Activated T-helper 17 cell treated with anti-CD3 and anti-CD28 coated beads, Interleukin-2, amount 50 U/mL, for 72 hours (primary cell): ENCODE measurements around the gene GRIK3. TPM values are rescaled to one million over a fixed set of nuclear protein-coding genes. Genes with fewer than 3 reads are reported as not detected.
"Not testable (repeated sequence)": the region's sequence is repeated elsewhere in the genome, so short reads cannot be mapped to it uniquely, and the experiment has no call there.

Source experiments
- ATAC-seq: fragments of 150-1000 bp; cut with Tn5 transposase; replicated peaks from 2 replicates; pipeline ENCODE4 v1.10.0; 2021; ENCODE audit warnings: mild to moderate bottlenecking, moderate library complexity
- H3K27ac Mint-ChIP-seq: one replicate; pipeline ENCODE4 v1.8.0; 2022; ENCODE audit warnings: mixed read lengths
- H3K27me3 Mint-ChIP-seq: one replicate; pipeline ENCODE4 v1.8.0; 2022; ENCODE audit warnings: mixed read lengths
- H3K36me3 Mint-ChIP-seq: one replicate; pipeline ENCODE4 v1.8.0; 2022; ENCODE audit warnings: low read depth, mild to moderate bottlenecking, mixed read lengths
- H3K4me1 Mint-ChIP-seq: one replicate; pipeline ENCODE4 v1.8.0; 2022; ENCODE audit warnings: mixed read lengths
- H3K4me3 Mint-ChIP-seq: one replicate; pipeline ENCODE4 v1.8.0; 2022; ENCODE audit warnings: mild to moderate bottlenecking, mixed read lengths
- H3K9me3 Mint-ChIP-seq: one replicate; pipeline ENCODE4 v1.8.0; 2022; ENCODE audit warnings: mixed read lengths
- total RNA-seq, 2 donors: library from RNA; stranded (reverse); gene quantifications; one replicate each; pipeline ENCODE4 v1.2.3, GENCODE V29; 2022

The GRIK3 gene
- total RNA-seq, 2 donors from 2014 or later, result not detected

- not testable (repeated sequence) for H3K4me3 Mint-ChIP-seq, H3K4me1 Mint-ChIP-seq, H3K27ac Mint-ChIP-seq, H3K36me3 Mint-ChIP-seq, H3K9me3 Mint-ChIP-seq, ATAC-seq
- peaks cover 21% of the 10 kb centered on the region for H3K27me3 Mint-ChIP-seq
Observed at GRCh38 chr1:36916542-36916941, 117.8 kb downstream of the GRIK3 start.

DNA sequence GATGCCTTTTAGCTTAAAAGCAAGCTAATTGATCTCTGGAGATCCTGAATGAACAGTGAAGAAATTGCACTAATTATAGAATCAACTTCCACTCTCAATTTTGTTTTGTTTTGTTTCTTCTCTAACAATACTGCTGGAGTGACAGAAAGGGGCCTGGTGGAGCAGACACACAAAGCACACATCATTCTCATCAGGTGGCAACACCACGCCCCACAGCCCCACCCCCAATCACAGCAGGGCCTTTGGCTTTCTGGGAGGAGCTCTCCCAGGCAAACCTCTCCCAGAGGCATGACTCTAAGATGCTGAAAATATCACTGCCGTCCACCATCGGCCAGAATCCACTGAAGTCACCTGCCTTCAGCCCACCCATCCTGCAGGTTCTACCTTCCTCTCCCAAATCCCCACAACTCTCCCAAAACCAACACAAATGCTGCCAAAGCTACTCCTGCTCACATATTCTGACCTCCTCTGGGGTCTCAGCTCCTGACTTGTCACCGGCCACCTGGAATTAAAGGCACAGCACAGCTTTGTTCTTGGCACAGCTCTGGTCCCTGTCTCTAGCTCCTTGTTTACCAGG is 120.7 kb downstream of the GRIK3 start:
- Mint-ChIP-seq H3K27ac (no peak overlapping the region), H3K4me1 (no peaks in the 10 kb centered on the region), H3K36me3 (no peaks in the 10 kb centered on the region), H3K27me3 (peaks cover 18% of the 10 kb centered on the region), H3K9me3 (no peaks in the 10 kb centered on the region), H3K4me3 (no peak overlapping the region)
- no peak for ATAC-seq

GRCh38 chr1:36913016-36913415 is 121.3 kb downstream of the GRIK3 start:
- no peak for ATAC-seq
- no peak overlapping the region for H3K4me3 Mint-ChIP-seq
- H3K27me3 Mint-ChIP-seq, result peaks cover 18% of the 10 kb centered on the region
- no peaks in the 10 kb centered on the region for H3K9me3 Mint-ChIP-seq
- H3K4me1 Mint-ChIP-seq, result no peaks in the 10 kb centered on the region
- no peak overlapping the region for H3K27ac Mint-ChIP-seq
- H3K36me3 Mint-ChIP-seq, result no peaks in the 10 kb centered on the region

DNA sequence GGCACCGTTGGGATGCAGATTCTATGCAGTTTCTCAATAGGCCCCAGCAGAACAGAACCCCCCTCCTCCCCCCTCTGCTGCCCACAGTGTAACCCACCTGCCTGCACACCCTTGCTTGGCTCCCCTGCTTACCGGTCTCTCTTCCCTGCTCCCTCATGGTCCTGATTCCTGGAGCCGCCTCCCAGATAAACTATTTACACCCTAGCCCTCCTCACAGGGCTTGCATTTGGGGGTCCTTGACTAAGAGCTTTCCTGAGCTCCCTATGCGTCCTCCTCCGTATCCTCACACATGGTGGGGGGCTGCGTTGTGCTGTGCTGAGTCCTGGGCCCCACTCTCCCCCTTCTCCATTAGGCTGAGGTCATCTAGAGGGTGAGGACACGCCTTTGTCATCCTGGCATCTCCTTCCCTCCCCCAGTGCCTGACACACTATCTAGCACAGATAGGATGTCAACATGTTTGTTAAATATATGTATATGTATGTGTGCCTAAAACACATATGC is 121.9 kb downstream of the GRIK3 start:
- Mint-ChIP-seq H3K27me3 (peaks cover 19% of the 10 kb centered on the region), H3K4me1 (no peaks in the 10 kb centered on the region), H3K9me3 (no peaks in the 10 kb centered on the region), H3K27ac (no peak overlapping the region), H3K4me3 (no peak overlapping the region), H3K36me3 (no peaks in the 10 kb centered on the region)
- ATAC-seq, result no peak

DNA sequence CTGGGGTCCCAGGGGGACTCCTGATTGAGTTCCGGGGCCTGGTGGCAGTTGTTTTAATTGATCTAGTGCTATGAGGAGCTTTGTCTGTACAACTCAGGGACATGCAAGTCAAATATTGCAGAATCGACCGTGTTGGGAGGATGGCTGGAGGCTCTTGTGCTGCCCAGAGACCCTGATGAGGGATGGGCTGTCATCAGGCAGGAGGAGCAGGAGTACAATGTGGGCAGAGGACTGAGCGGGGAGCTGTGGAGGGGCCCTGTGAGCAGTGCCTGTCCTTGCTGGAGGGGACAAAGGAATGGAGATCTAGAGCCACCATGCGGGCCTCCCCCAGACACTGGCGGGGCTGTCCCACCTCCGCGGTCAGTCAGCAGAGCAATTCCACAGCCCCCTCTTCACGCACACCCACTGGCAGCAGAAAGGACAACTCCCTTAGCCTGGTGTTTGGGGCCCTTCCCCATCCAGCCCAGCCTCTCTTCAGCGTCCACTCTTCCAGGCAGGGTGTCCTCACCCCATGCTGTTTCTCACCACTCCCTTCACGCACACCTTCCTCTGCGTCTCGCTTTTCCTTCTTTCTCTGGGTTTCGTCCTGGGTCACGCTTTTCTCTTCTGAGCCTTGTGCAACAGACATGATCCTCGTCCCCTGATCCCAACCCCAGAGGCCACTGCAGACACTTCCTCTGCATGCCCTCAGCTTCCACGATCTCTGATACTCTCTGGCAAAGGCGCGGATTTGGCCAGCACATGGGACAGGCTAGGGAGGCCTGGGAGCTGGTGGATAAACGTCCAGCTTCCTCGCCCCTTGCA is 122.6 kb downstream of the GRIK3 start:
- no peak overlapping the region for H3K27ac Mint-ChIP-seq
- no peak for ATAC-seq
- no peaks in the 10 kb centered on the region for H3K4me1 Mint-ChIP-seq
- no peaks in the 10 kb centered on the region for H3K36me3 Mint-ChIP-seq
- H3K27me3 Mint-ChIP-seq, result peaks cover 23% of the 10 kb centered on the region
- H3K4me3 Mint-ChIP-seq, result no peak overlapping the region
- H3K9me3 Mint-ChIP-seq, result no peaks in the 10 kb centered on the region

GRCh38 chr1:36910886-36911540 is 123.3 kb downstream of the GRIK3 start:
- Mint-ChIP-seq H3K4me3 (no peak overlapping the region), H3K27me3 (peaks cover 23% of the 10 kb centered on the region), H3K4me1 (no peaks in the 10 kb centered on the region), H3K36me3 (no peaks in the 10 kb centered on the region), H3K27ac (no peak overlapping the region), H3K9me3 (no peaks in the 10 kb centered on the region)
- ATAC-seq, result no peak

GRCh38 chr1:36909946-36910725 is 124.2 kb downstream of the GRIK3 start:
- no peaks in the 10 kb centered on the region for H3K36me3 Mint-ChIP-seq
- H3K27me3 Mint-ChIP-seq, result peaks cover 23% of the 10 kb centered on the region
- no peak overlapping the region for H3K4me3 Mint-ChIP-seq
- H3K9me3 Mint-ChIP-seq, result no peaks in the 10 kb centered on the region
- H3K27ac Mint-ChIP-seq, result no peak overlapping the region
- ATAC-seq, result no peak
- no peaks in the 10 kb centered on the region for H3K4me1 Mint-ChIP-seq

DNA sequence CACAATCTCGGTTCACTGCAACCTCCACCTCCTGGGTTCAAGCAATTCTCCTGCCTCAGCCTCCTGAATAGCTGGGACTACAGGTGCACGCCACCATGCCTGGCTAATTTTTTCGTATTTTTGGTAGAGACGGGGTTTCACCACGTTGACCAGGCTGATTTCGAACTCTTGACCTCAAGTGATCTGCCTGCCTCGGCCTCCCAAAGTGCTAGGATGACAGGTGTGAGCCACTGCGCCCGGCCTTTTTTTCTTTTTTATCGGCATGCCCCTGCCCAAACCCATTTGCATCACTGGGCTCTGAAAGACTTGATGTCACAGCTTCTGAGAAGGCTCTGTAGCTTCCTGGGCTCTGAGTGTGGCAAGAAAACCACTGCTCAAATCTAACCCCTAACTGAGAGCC is 125.0 kb downstream of the GRIK3 start:
- not testable (repeated sequence) for H3K27ac Mint-ChIP-seq, H3K36me3 Mint-ChIP-seq, H3K4me3 Mint-ChIP-seq, ATAC-seq, H3K9me3 Mint-ChIP-seq, H3K4me1 Mint-ChIP-seq
- H3K27me3 Mint-ChIP-seq, result peaks cover 26% of the 10 kb centered on the region

GRCh38 chr1:36908096-36908495 is 126.2 kb downstream of the GRIK3 start:
- Mint-ChIP-seq H3K36me3 (no peaks in the 10 kb centered on the region), H3K4me1 (no peaks in the 10 kb centered on the region), H3K4me3 (no peak overlapping the region), H3K9me3 (no peaks in the 10 kb centered on the region), H3K27ac (no peak overlapping the region), H3K27me3 (peaks cover 15% of the 10 kb centered on the region)
- no peak for ATAC-seq

DNA sequence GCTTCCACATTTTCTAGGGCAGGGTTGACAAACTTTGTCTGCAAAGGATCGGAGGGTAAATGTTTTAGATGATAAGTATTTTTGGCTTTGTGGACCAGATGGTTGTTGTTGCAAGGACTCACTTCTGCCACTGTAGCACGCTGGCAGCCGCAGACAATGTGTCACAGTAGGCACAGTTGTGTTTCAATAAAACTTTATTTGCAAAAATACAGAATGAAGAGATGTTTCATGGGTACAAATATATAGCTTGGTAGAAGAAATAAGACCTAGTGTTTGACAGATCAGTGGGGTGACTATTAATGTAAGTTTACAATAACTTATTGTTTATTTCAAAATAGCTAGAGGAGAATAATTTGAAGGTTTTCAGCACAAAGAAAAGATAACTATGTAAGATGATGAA is 127.8 kb downstream of the GRIK3 start:
- no peaks in the 10 kb centered on the region for H3K9me3 Mint-ChIP-seq
- H3K4me3 Mint-ChIP-seq, result no peak overlapping the region
- H3K4me1 Mint-ChIP-seq, result no peaks in the 10 kb centered on the region
- ATAC-seq, result no peak
- peaks cover 13% of the 10 kb centered on the region for H3K27me3 Mint-ChIP-seq
- H3K36me3 Mint-ChIP-seq, result no peaks in the 10 kb centered on the region
- H3K27ac Mint-ChIP-seq, result no peak overlapping the region

GRCh38 chr1:36905941-36906340 is 128.4 kb downstream of the GRIK3 start:
- no peak overlapping the region for H3K27ac Mint-ChIP-seq
- H3K4me3 Mint-ChIP-seq, result no peak overlapping the region
- no peaks in the 10 kb centered on the region for H3K4me1 Mint-ChIP-seq
- H3K9me3 Mint-ChIP-seq, result no peaks in the 10 kb centered on the region
- H3K27me3 Mint-ChIP-seq, result peaks cover 19% of the 10 kb centered on the region
- no peak for ATAC-seq
- no peaks in the 10 kb centered on the region for H3K36me3 Mint-ChIP-seq

DNA sequence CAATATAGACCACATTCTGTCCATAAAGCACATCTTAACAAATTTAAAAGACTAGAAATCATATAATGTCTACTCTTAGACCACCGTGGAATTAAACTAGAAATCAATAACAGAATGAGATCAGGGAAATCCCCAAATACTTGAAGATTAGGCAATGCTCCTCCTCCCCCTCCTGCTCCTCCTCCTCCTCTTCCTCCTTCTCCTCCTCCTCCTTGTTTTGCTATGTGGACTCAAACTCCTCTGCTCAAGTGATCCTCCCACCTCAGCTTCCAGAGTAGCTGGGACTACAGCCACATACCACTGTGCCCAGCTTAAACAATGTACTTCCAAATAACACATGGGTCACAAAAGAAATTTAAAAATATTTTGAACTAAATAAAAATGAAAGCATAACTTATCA is 134.2 kb downstream of the GRIK3 start:
- ATAC-seq, result no peak
- Mint-ChIP-seq H3K27me3 (peaks cover 17% of the 10 kb centered on the region), H3K9me3 (no peaks in the 10 kb centered on the region), H3K36me3 (no peaks in the 10 kb centered on the region), H3K4me3 (no peak overlapping the region), H3K4me1 (no peaks in the 10 kb centered on the region), H3K27ac (no peak overlapping the region)

DNA sequence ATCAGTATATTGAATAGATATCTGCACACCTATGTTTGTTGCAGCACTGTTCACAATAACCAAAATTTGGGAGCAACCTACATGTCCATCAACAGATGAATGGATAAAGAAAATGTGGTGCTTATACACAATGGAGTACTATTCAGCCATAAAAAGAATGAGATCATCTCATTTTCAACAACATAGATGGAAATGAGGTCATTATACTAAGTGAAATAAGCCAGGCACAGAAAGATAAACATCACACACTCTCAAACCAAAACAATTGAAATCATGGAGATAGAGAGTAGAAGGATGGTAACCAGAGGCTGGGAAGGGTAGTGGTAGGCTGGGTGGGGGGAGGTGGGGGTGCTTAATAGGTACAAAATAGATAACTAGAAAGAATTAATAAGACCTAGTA is 136.5 kb downstream of the GRIK3 start:
- H3K9me3 Mint-ChIP-seq, H3K36me3 Mint-ChIP-seq, ATAC-seq, H3K4me1 Mint-ChIP-seq, H3K27ac Mint-ChIP-seq, H3K4me3 Mint-ChIP-seq: not testable (repeated sequence)
- peaks cover 14% of the 10 kb centered on the region for H3K27me3 Mint-ChIP-seq

DNA sequence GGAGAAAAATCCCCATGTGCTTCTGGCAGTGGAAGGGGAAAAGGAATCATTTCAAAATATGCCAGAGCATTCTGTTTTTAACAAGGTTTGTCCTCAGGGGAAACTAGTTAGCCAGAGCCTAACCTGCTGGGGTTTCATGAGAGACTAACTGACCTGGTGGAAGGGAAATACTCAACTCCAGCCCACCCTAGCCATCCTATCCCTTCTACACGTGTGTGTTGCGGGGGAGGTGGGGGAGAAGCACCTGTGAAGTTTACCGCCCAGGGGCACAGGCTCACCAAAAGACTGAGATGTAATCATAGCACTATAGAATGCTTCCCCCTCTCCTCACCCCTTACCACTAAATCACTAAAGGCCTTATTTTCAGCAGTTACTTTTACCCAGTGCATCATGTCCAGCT is 139.5 kb downstream of the GRIK3 start:
- peaks cover 3% of the 10 kb centered on the region for H3K27me3 Mint-ChIP-seq
- ATAC-seq, result no peak
- H3K9me3 Mint-ChIP-seq, result no peaks in the 10 kb centered on the region
- no peak overlapping the region for H3K27ac Mint-ChIP-seq
- no peak overlapping the region for H3K4me3 Mint-ChIP-seq
- H3K36me3 Mint-ChIP-seq, result no peaks in the 10 kb centered on the region
- H3K4me1 Mint-ChIP-seq, result no peaks in the 10 kb centered on the region
